Gastroesophageal sphincter (tissue), 4 donors: Measurements from ENCODE around the gene FOXK2. TPM values are rescaled to one million over a fixed set of nuclear protein-coding genes. Genes with fewer than 3 reads are reported as not detected.

ENCODE experiments used
- ATAC-seq: fragments of 150-250 bp; one replicate; pipeline ENCODE4 v1.9.1; 2016; ENCODE audit warnings: mild to moderate bottlenecking, moderate library complexity
- H3K27ac ChIP-seq, 4 donors: fragments of 200-600 bp; sonication (generic) in 3 of 4; 1 replicate in 3 of 4; 2 replicates in 1 of 4; pipeline ENCODE4 v1.5.1; 2016 to 2019
- H3K27me3 ChIP-seq: fragments of 200-600 bp; sonication (generic); one replicate; pipeline ENCODE4 v1.5.1; 2019
- H3K36me3 ChIP-seq, 2 donors: fragments of 200-600 bp; sonication (generic); one replicate each; pipeline ENCODE4 v1.5.1; 2019; ENCODE audit warnings: control low read depth in 1 of 2
- H3K4me1 ChIP-seq, 3 donors: fragments of 200-600 bp; sonication (generic); 1 replicate in 2 of 3; 2 replicates in 1 of 3; pipeline ENCODE4 v1.5.1; 2016 to 2019; ENCODE audit warnings: control low read depth in 2 of 3
- H3K4me3 ChIP-seq, 2 donors: fragments of 200-600 bp; sonication (generic); one replicate each; pipeline ENCODE4 v1.5.1; 2019; ENCODE audit warnings: mild to moderate bottlenecking in 1 of 2, moderate library complexity in 1 of 2
- H3K9me3 ChIP-seq, 3 donors: fragments of 200-600 bp; sonication (generic); one replicate each; pipeline ENCODE4 v1.5.1; 2017 to 2019; ENCODE audit warnings: control low read depth in 2 of 3
- CTCF ChIP-seq, 4 experiments: fragments of 200-600 bp in 2 of 4; fragments of 450-650 bp in 2 of 4; sonication (generic) in 1 of 4; IDR thresholded peaks; one replicate each; pipeline ENCODE4 v1.5.1; 2017 to 2019; ENCODE audit warnings: antibody characterized with exemption in 4 of 4, mild to moderate bottlenecking in 2 of 4, moderate library complexity in 2 of 4
- EP300 ChIP-seq: sonication (generic); formaldehyde crosslinking; IDR thresholded peaks from one replicate; pipeline ENCODE4 v1.6.1; 2017; ENCODE audit warnings: antibody characterized with exemption, mild to moderate bottlenecking
- POLR2A ChIP-seq, 2 donors: fragments of 450-650 bp; IDR thresholded peaks; one replicate each; pipeline ENCODE4 v1.6.1; 2017; ENCODE audit warnings: antibody characterized with exemption in 2 of 2, mild to moderate bottlenecking in 2 of 2, moderate library complexity in 1 of 2
- POLR2AphosphoS5 ChIP-seq: sonication (generic); formaldehyde crosslinking; IDR thresholded peaks from one replicate; pipeline ENCODE4 v1.6.1; 2017; ENCODE audit warnings: antibody characterized with exemption
- whole genome bisulfite sequencing, 2 donors: methylation state at CpG; one replicate each; pipeline ENCODE4 v1.1.5; 2018; ENCODE audit warnings: low coverage in 1 of 2; 5-methylcytosine and 5-hydroxymethylcytosine counted together
- total RNA-seq, 4 donors: library from RNA; depleted of rRNA; stranded (reverse); fragments of >200 nt; gene quantifications; one replicate each; pipeline ENCODE4 v1.1.0, GENCODE V29; 2016

FOXK2 gene
- total RNA-seq, 4 donors from 2014 or later = 35.1 to 63.4 (median 52.6) TPM

- 73 to 90% methylated on average over 3 of the region's 26 CpGs for WGBS, 2 donors
- Histone ChIP-seq H3K9me3 (no peaks in the 10 kb centered on the region), H3K4me1 (peaks cover 0 to 26% (median 0%) of the 10 kb centered on the region in 3 donors), H3K27ac (no peak overlapping the region), H3K36me3 (peaks cover 0 to 98% of the 10 kb centered on the region in 2 donors), H3K27me3 (no peaks in the 10 kb centered on the region), H3K4me3 (no peak overlapping the region)
- no peak for ATAC-seq
- no peak for TF ChIP-seq CTCF (IDR thresholded peaks at IDR 0.05)
- TF ChIP-seq EP300 = no peak
- no peak for TF ChIP-seq POLR2A (IDR thresholded peaks at IDR 0.05)
- TF ChIP-seq POLR2AphosphoS5 = no peak
Observed at GRCh38 chr17:82599674-82600661, 80.4 kb downstream of the FOXK2 start.

GRCh38 chr17:82600731-82601446, 81.4 kb downstream of the FOXK2 start:
- Histone ChIP-seq H3K27me3 (no peaks in the 10 kb centered on the region), H3K36me3 (peaks cover 0 to 99% of the 10 kb centered on the region in 2 donors), H3K4me1 (peaks cover 0 to 20% (median 0%) of the 10 kb centered on the region in 3 donors), H3K9me3 (no peaks in the 10 kb centered on the region), H3K27ac (no peak overlapping the region), H3K4me3 (no peak overlapping the region)
- WGBS, 2 donors = no CpG with 5 or more reads among the region's 37 CpGs
- no peak for TF ChIP-seq POLR2A (IDR thresholded peaks at IDR 0.05)
- TF ChIP-seq POLR2AphosphoS5 = no peak
- TF ChIP-seq EP300 = no peak
- ATAC-seq = no peak

- peaks cover 0 to 20% (median 0%) of the 10 kb centered on the region in 3 donors for H3K4me1 ChIP-seq
- ATAC-seq = no peak
- WGBS, 2 donors = 96% methylated on average over 4 of the region's 24 CpGs; no CpG with 5 or more reads in 1 of the 2 donors
- no peak for TF ChIP-seq POLR2AphosphoS5
- no peak for TF ChIP-seq POLR2A (IDR thresholded peaks at IDR 0.05)
- TF ChIP-seq EP300 = no peak
- TF ChIP-seq CTCF (IDR thresholded peaks at IDR 0.05) = no peak
- H3K9me3 ChIP-seq = no peaks in the 10 kb centered on the region
- peaks cover 0 to 99% of the 10 kb centered on the region in 2 donors for H3K36me3 ChIP-seq
- no peak overlapping the region for H3K4me3 ChIP-seq
- H3K27me3 ChIP-seq = no peaks in the 10 kb centered on the region
- no peak overlapping the region for H3K27ac ChIP-seq
Observed at GRCh38 chr17:82601447-82602000, 82.0 kb downstream of the FOXK2 start.

GRCh38 chr17:82602487-82602886, 83.0 kb downstream of the FOXK2 start:
- no peaks in the 10 kb centered on the region for H3K9me3 ChIP-seq
- ATAC-seq = no peak
- H3K27me3 ChIP-seq = no peaks in the 10 kb centered on the region
- no peak overlapping the region for H3K27ac ChIP-seq
- peaks cover 0 to 89% of the 10 kb centered on the region in 2 donors for H3K36me3 ChIP-seq
- no peak overlapping the region for H3K4me3 ChIP-seq
- H3K4me1 ChIP-seq = peaks cover 0 to 20% (median 0%) of the 10 kb centered on the region in 3 donors
- 42 to 67% methylated on average over 5 to 15 of the region's 21 CpGs for WGBS, 2 donors
- TF ChIP-seq CTCF (IDR thresholded peaks at IDR 0.05) = no peak
